ENCODE measurements around the gene TPRN.

Gene TPRN

DNA sequence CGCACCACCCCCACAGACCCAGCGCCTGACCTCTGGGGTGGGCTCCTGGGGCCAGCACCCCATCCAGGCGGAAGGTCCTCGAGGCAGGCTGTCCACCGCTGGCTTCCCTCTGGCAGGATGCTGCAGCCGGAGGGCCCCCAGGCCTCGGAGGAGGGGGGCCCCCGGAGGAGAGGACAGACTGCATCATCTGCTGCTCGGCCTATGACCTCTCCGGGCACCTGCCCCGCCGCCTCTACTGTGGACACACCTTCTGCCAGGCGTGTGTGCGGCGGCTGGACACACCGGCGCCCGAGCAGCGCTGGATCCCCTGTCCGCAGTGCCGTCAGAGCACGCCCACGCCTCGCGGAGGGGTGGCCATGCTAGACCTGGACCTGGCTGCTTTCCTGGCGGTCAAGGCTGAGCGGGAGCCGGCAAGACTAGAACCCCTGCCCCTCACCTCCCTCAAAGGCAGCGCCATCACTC is 28.0 kb upstream of the TPRN start:
- no peaks in the 10 kb centered on the region for H3K9me3 ChIP-seq (ENCODE audit: control insufficient read depth, low read length)
- no peak overlapping the region for H2BK120ac ChIP-seq (ENCODE audit: low read depth, low read length)
- peaks cover 22% of the 10 kb centered on the region for H3K4me1 ChIP-seq (ENCODE audit: control insufficient read depth, insufficient read depth, low read depth, low read length)
- 89% methylated on average over 29 of the region's 29 CpGs for WGBS
- H3K9ac ChIP-seq (ENCODE audit: low read length): no peak overlapping the region
- no peak overlapping the region for H3K14ac ChIP-seq (ENCODE audit: low read length in 2 of 2)
- no peak overlapping the region for H2BK5ac ChIP-seq (ENCODE audit: low read depth, low read length, poor library complexity, severe bottlenecking)
- H2BK15ac ChIP-seq (ENCODE audit: low read depth, poor library complexity, severe bottlenecking): no peak overlapping the region
- H3K27me3 ChIP-seq (ENCODE audit: control insufficient read depth in 1 of 2, insufficient read depth in 1 of 2, low read length in 2 of 2): peaks cover 0 to 54% of the 10 kb centered on the region in 2 experiments
- H3K18ac ChIP-seq (ENCODE audit: low read depth in 1 of 2, low read length in 2 of 2): no peak overlapping the region
- no peak overlapping the region for H3K27ac ChIP-seq (ENCODE audit: low read length, poor library complexity, severe bottlenecking)
- H4K91ac ChIP-seq (ENCODE audit: low read length): no peak overlapping the region
- H3K4me3 ChIP-seq (ENCODE audit: insufficient read depth in 1 of 2, low read depth in 1 of 2, low read length in 2 of 2): no peak overlapping the region
- no peaks in the 10 kb centered on the region for H3K79me1 ChIP-seq (replicated peaks; ENCODE audit: low read length, poor library complexity, severe bottlenecking)
- H2BK12ac ChIP-seq (ENCODE audit: low read length in 2 of 2): no peak overlapping the region
- H2AK5ac ChIP-seq (ENCODE audit: low read length, severe bottlenecking): no peak overlapping the region
- H2AFZ ChIP-seq (ENCODE audit: low read depth, low read length): no peak overlapping the region
- H3K36me3 ChIP-seq (ENCODE audit: control insufficient read depth in 1 of 2, insufficient read depth in 2 of 2, low read depth in 1 of 2, low read length in 2 of 2): peaks cover 0 to 4% of the 10 kb centered on the region in 2 experiments
- H3K23ac ChIP-seq (ENCODE audit: low read length in 2 of 2): no peak overlapping the region
- H3K4me2 ChIP-seq (ENCODE audit: low read length, poor library complexity, severe bottlenecking): no peak overlapping the region
- no peak for DNase-seq
- H4K8ac ChIP-seq (ENCODE audit: low read length): no peak overlapping the region
- no peak overlapping the region for H3K4ac ChIP-seq (ENCODE audit: low read depth in 1 of 2, low read length in 2 of 2)

DNA sequence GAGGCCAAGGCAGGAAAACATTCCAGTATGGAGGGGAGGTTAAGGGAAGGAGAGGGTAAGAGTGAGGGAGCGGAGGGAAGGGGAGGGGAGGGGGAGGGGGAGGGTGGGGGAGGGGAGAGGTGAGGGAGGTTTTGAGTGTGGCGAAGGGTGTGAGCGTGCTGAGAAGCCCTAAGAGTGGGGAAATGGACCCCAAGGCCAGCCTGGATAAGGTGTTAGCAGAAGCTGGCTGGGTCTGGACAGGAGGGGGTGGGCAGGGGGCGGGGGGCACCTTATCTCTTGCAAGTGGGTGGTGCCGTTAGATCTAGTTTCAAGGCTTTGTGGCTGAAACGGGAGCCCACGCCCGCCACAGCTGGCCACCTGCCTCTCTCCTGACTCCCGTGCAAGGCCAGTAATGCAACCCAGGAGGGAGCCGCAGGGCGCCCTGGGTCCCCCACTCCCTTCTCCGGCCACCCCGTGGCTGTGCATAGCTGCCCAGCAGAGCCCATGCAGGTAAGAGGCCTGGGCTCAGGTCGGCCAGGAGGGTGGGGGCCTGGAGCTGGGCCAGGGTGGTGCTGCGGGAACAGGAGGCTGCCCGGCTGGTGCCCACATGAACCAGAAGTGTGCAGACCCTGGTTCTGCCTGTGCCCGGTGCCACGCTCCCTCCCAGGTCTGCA is 27.4 kb upstream of the TPRN start:
- Histone ChIP-seq H4K8ac (ENCODE audit: low read length) (no peak overlapping the region), H2BK5ac (ENCODE audit: low read depth, low read length, poor library complexity, severe bottlenecking) (no peak overlapping the region), H3K4me3 (ENCODE audit: insufficient read depth in 1 of 2, low read depth in 1 of 2, low read length in 2 of 2) (no peak overlapping the region), H2BK12ac (ENCODE audit: low read length in 2 of 2) (no peak overlapping the region), H3K36me3 (ENCODE audit: control insufficient read depth in 1 of 2, insufficient read depth in 2 of 2, low read depth in 1 of 2, low read length in 2 of 2) (peaks cover 0 to 4% of the 10 kb centered on the region in 2 experiments), H3K23ac (ENCODE audit: low read length in 2 of 2) (no peak overlapping the region), H3K4me1 (ENCODE audit: control insufficient read depth, insufficient read depth, low read depth, low read length) (peaks cover 24% of the 10 kb centered on the region), H3K18ac (ENCODE audit: low read depth in 1 of 2, low read length in 2 of 2) (no peak overlapping the region), H3K4ac (ENCODE audit: low read depth in 1 of 2, low read length in 2 of 2) (no peak overlapping the region), H4K91ac (ENCODE audit: low read length) (no peak overlapping the region), H2AFZ (ENCODE audit: low read depth, low read length) (no peak overlapping the region), H3K79me1 (replicated peaks; ENCODE audit: low read length, poor library complexity, severe bottlenecking) (no peaks in the 10 kb centered on the region), H2BK15ac (ENCODE audit: low read depth, poor library complexity, severe bottlenecking) (no peak overlapping the region), H3K4me2 (ENCODE audit: low read length, poor library complexity, severe bottlenecking) (no peak overlapping the region), H3K9ac (ENCODE audit: low read length) (no peak overlapping the region), H3K14ac (ENCODE audit: low read length in 2 of 2) (no peak overlapping the region), H3K9me3 (ENCODE audit: control insufficient read depth, low read length) (no peaks in the 10 kb centered on the region), H3K27ac (ENCODE audit: low read length, poor library complexity, severe bottlenecking) (no peak overlapping the region), H2BK120ac (ENCODE audit: low read depth, low read length) (no peak overlapping the region), H3K27me3 (ENCODE audit: control insufficient read depth in 1 of 2, insufficient read depth in 1 of 2, low read length in 2 of 2) (peaks cover 0 to 49% of the 10 kb centered on the region in 2 experiments), H2AK5ac (ENCODE audit: low read length, severe bottlenecking) (no peak overlapping the region)
- no peak for DNase-seq
- WGBS: 71% methylated on average over 16 of the region's 18 CpGs

DNA sequence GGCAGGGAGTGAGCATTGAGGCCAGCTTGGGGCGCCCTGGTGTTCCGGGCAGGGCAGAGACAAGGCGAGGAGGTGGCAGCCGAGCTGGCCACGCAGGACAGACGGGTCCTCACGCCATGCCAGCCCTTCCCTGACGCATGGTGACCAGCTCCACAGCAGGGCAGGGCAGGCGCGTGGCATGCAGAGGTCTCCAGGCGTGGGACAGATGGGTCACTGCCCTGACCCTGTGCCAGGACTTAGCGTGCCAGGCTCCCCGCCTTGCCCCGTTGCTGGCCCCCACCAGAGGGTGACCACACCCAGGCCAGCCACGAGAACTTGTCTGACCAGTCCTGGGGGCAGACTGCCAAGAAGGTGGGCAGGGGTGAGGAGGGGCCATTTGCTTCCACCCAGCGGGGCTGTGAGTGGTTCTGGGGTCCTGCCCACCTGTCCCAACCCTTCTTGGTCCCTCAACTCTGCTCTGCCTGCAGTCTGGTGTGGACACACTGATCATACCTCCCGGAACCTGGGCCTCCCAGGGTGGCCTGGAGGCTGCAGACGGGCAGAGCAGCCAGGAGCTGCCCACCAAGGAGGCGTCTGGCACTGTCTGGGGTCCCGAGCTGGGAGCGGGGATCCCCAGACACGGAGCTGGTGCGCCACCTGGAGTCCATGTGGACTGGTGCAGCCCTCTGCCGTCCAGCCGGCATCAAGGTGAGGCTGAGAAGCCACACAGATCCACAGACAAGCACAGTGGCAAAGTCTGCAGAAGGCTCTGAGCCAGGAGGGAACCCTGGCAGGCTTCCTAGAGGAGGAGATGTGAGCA is 26.7 kb upstream of the TPRN start, which contains the start of gene RNF224:
Gene RNF224, plus strand, starts transcription at position 449 of the 799 bp plus-strand sequence. CDS start 834 bp downstream, outside the sequence.
- Histone ChIP-seq H3K14ac (ENCODE audit: low read length in 2 of 2) (no peak within 1 kb of the TSS), H2AK5ac (ENCODE audit: low read length, severe bottlenecking) (no peak within 1 kb of the TSS), H4K8ac (ENCODE audit: low read length) (peak within 1 kb of the TSS; percentile 1), H3K4me2 (ENCODE audit: low read length, poor library complexity, severe bottlenecking) (no peak within 1 kb of the TSS), H3K36me3 (ENCODE audit: control insufficient read depth in 1 of 2, insufficient read depth in 2 of 2, low read depth in 1 of 2, low read length in 2 of 2) (peaks cover 0 to 4% of the 10 kb centered on the region in 2 experiments), H3K79me1 (replicated peaks; ENCODE audit: low read length, poor library complexity, severe bottlenecking) (no peaks in the 10 kb centered on the region), H4K91ac (ENCODE audit: low read length) (peak within 1 kb of the TSS; percentile 55), H3K27ac (ENCODE audit: low read length, poor library complexity, severe bottlenecking) (no peak within 1 kb of the TSS), H2AFZ (ENCODE audit: low read depth, low read length) (no peak within 1 kb of the TSS), H3K9me3 (ENCODE audit: control insufficient read depth, low read length) (no peaks in the 10 kb centered on the region), H3K18ac (ENCODE audit: low read depth in 1 of 2, low read length in 2 of 2) (peak within 1 kb of the TSS in 1 of 2 experiments; percentile 35), H3K4me1 (ENCODE audit: control insufficient read depth, insufficient read depth, low read depth, low read length) (peaks cover 32% of the 10 kb centered on the region), H3K27me3 (ENCODE audit: control insufficient read depth in 1 of 2, insufficient read depth in 1 of 2, low read length in 2 of 2) (peaks cover 0 to 43% of the 10 kb centered on the region in 2 experiments), H2BK12ac (ENCODE audit: low read length in 2 of 2) (no peak within 1 kb of the TSS), H3K9ac (ENCODE audit: low read length) (no peak within 1 kb of the TSS), H2BK5ac (ENCODE audit: low read depth, low read length, poor library complexity, severe bottlenecking) (no peak within 1 kb of the TSS), H2BK120ac (ENCODE audit: low read depth, low read length) (no peak within 1 kb of the TSS), H3K4ac (ENCODE audit: low read depth in 1 of 2, low read length in 2 of 2) (no peak within 1 kb of the TSS), H3K23ac (ENCODE audit: low read length in 2 of 2) (no peak within 1 kb of the TSS), H3K4me3 (ENCODE audit: insufficient read depth in 1 of 2, low read depth in 1 of 2, low read length in 2 of 2) (no peak within 1 kb of the TSS), H2BK15ac (ENCODE audit: low read depth, poor library complexity, severe bottlenecking) (no peak within 1 kb of the TSS)
- peak; percentile 76 for DNase-seq
- 56% methylated on average over 25 of the region's 25 CpGs for WGBS
